C4-2B (cell line): ENCODE measurements around the gene MMP20.

Experiments
- H3K27ac ChIP-seq: fragments of 450-650 bp; 2 replicates; pipeline ENCODE4 v1.5.1; 2017
- ZFX ChIP-seq: fragments of 450-650 bp; IDR thresholded peaks from 2 replicates; pipeline ENCODE4 v1.6.1; 2017
- TF ChIP-seq, protein P1 (sequence below): fragments of 450-650 bp; conservative IDR thresholded peaks from 2 replicates; pipeline ENCODE4 v1.5.1; 2017; ENCODE audit warnings: mild to moderate bottlenecking

The MMP20 gene

GRCh38 chr11:102592634-102593581 is 32.2 kb downstream of the MMP20 start:
- TF ChIP-seq, protein P1, sequence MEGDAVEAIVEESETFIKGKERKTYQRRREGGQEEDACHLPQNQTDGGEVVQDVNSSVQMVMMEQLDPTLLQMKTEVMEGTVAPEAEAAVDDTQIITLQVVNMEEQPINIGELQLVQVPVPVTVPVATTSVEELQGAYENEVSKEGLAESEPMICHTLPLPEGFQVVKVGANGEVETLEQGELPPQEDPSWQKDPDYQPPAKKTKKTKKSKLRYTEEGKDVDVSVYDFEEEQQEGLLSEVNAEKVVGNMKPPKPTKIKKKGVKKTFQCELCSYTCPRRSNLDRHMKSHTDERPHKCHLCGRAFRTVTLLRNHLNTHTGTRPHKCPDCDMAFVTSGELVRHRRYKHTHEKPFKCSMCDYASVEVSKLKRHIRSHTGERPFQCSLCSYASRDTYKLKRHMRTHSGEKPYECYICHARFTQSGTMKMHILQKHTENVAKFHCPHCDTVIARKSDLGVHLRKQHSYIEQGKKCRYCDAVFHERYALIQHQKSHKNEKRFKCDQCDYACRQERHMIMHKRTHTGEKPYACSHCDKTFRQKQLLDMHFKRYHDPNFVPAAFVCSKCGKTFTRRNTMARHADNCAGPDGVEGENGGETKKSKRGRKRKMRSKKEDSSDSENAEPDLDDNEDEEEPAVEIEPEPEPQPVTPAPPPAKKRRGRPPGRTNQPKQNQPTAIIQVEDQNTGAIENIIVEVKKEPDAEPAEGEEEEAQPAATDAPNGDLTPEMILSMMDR: peak; percentile 84
- TF ChIP-seq ZFX: no peak
- H3K27ac ChIP-seq: no peak overlapping the region

- TF ChIP-seq, protein P1: no peak
- no peak for TF ChIP-seq ZFX
- H3K27ac ChIP-seq: no peak overlapping the region
These were observed 33.0 kb downstream of the MMP20 start for GRCh38 chr11:102592131-102592530.

DNA sequence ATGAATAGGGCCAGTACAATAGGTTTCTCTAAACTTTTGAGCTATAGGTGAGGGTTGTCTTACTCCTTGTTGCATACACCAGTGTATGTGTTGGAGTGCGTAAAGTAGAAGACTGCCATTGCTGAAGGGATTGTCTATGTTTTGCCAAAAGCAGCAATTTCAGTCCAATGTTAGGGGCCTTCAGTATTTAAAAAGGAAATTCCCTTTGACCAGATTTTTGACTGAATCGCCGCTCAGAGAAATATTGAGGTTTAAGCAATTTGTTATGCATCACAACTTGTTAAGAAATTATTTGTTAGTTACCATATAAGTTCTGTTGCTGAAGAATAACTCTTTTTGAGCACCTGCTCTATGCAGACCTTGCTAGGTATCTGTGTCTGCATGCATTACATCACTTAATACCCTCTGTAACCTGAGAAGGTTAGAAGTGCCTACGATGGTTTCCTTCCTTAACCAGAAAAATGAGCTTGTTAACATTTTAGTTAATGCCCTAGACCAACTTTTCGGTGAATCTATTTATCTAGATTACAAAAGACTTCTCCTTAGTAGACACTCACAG is 33.9 kb downstream of the MMP20 start:
- no peak for TF ChIP-seq ZFX
- TF ChIP-seq, protein P1: no peak
- H3K27ac ChIP-seq: no peak overlapping the region

DNA sequence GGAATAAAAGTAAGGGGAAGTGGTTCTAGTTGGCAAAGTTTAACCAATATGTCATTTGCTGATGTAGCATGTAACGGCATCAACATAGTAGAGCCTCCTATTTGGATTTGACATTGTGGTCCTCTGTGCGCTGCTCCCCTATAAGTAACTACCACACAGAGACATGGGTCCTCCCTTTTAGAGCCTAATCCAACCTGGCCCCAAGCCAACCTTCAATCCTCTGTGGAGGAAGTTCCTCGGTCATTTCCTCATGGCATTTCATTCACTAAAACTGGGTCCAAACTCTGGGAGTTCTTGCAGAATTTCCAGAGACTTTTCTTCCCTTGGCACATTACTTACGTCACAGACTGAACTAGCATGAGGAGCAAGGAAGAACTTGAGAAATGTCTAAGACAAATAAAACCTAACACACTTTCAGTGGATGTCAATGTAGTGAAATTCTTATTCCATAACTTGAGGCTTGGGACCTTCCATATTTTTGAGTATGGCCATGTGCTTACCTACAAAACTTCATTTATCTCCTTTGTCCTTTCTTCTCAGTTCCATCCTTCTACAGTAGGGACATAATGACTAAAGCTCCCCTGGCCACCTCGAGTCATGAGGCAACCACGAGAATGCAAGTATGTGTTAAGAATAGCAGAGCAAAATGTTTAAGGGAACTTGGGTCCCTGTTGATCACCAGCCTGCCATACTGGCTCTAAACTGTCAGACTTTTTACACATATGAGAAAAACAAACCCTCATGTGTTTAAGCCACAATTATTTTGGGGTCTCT is 34.7 kb downstream of the MMP20 start:
- no peak for TF ChIP-seq ZFX
- TF ChIP-seq, protein P1: no peak
- H3K27ac ChIP-seq: no peak overlapping the region

DNA sequence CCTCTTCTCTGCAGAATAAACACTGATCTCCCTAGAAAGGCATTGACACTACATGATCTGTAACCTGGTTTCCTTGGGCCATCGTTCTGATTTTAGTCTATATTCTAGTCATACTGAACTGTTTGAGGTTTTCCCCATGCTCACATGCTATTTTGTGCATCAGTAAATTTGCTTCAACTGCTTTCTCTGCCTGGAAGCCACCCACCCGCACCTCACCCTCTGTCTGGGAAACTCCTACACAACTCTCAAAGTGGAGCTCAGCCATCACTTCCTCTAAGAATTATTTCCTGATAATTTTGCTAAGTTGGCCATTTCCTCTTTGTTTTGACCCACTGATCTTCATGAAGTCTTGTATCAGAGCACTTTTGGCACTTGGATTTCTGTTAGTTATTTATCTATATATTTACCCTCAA is 36.1 kb downstream of the MMP20 start:
- TF ChIP-seq, protein P1: no peak
- TF ChIP-seq ZFX: no peak

DNA sequence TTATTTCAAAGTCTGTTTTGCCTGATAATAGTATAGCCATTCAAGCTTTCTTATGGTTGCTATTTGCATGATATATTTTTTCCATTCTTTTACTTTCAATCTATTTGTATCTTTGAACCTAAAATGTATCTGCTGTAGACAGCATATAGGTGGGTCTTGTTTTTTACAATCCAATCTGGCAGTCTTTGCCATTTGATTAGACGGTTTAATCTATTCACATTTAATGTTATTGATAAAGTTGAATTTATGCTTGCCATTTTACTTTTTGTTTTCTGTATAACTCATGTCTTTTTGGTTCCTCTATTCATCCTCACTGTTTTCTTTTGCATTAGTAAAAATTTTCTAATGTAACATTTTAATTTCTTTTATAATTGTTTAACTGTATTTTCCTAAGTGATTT is 37.4 kb downstream of the MMP20 start:
- TF ChIP-seq ZFX: no peak
- TF ChIP-seq, protein P1: no peak
- H3K27ac ChIP-seq: no peak overlapping the region

More for the DNA sequence above, 36.1 kb downstream of the MMP20 start:
- no peak overlapping the region for H3K27ac ChIP-seq
